Liver (tissue), 9 donors: Measurements from ENCODE around the gene GYPB. TPM values are rescaled to one million over a fixed set of nuclear protein-coding genes. Genes with fewer than 3 reads are reported as not detected.
"Not testable (repeated sequence)": the region's sequence is repeated elsewhere in the genome, so short reads cannot be mapped to it uniquely, and the experiment has no call there.

Source experiments
- DNase-seq: peaks from one replicate; pipeline ENCODE4 v3.0.0-alpha.2; 2017; ENCODE audit warnings: low spot score
- H3K27ac ChIP-seq, 2 donors: one replicate each; pipeline ENCODE4 v1.7.0; 2013; ENCODE audit warnings: inconsistent platforms in 2 of 2, low read length in 2 of 2, control low read depth in 1 of 2, low read depth in 1 of 2, mild to moderate bottlenecking in 1 of 2
- H3K27me3 ChIP-seq, 4 donors: one replicate each; pipeline versions ENCODE4 v1.6.1 to v1.7.0; 2013; ENCODE audit warnings: low read length in 3 of 4, inconsistent platforms in 1 of 4, mild to moderate bottlenecking in 1 of 4, moderate library complexity in 1 of 4; ENCODE audit not compliant: control insufficient read depth in 4 of 4, insufficient read depth in 4 of 4
- H3K36me3 ChIP-seq, 4 donors: one replicate each; pipeline versions ENCODE4 v1.6.1 to v1.7.0; 2013; ENCODE audit warnings: low read length in 3 of 4, mild to moderate bottlenecking in 3 of 4, low read depth in 1 of 4, moderate library complexity in 1 of 4; ENCODE audit not compliant: control insufficient read depth in 4 of 4, insufficient read depth in 3 of 4
- H3K4me1 ChIP-seq, 4 donors: one replicate each; pipeline versions ENCODE4 v1.6.1 to v1.7.0; 2013; ENCODE audit warnings: low read length in 3 of 4, mild to moderate bottlenecking in 3 of 4, moderate library complexity in 1 of 4; ENCODE audit not compliant: control insufficient read depth in 4 of 4, insufficient read depth in 4 of 4
- H3K4me3 ChIP-seq, 3 donors: one replicate each; pipeline versions ENCODE4 v1.6.1 to v1.7.0; 2013; ENCODE audit warnings: low read length in 3 of 3, control low read depth in 1 of 3, low read depth in 1 of 3, mild to moderate bottlenecking in 1 of 3
- H3K9ac ChIP-seq, 2 donors: one replicate each; pipeline ENCODE4 v1.7.0; 2013; ENCODE audit warnings: low read length in 2 of 2, mild to moderate bottlenecking in 2 of 2, moderate library complexity in 2 of 2, control low read depth in 1 of 2, low read depth in 1 of 2
- H3K9me3 ChIP-seq, 4 donors: one replicate each; pipeline versions ENCODE4 v1.6.1 to v1.7.0; 2013; ENCODE audit warnings: low read length in 3 of 4; ENCODE audit not compliant: control insufficient read depth in 4 of 4
- WGBS: extraction: QIAGEN DNeasy Blood & Tissue Kit; methylation state at CpG from one replicate; pipeline ENCODE4 v1.1.7; 2013; 5-methylcytosine and 5-hydroxymethylcytosine counted together
- polyA plus RNA-seq, 2 donors: library from polyadenylated mRNA; stranded (reverse) in 1 of 2; unstranded in 1 of 2; fragments of 200-250 nt in 1 of 2; fragments of >200 nt in 1 of 2; fragmentation: Nextera tagmentation in 1 of 2; extraction: Ambion mirVana in 1 of 2; gene quantifications; one replicate each; pipeline versions ENCODE4 v1.2.1 to v1.2.3, GENCODE V29; 2013 to 2015
- total RNA-seq, 2 donors: library from RNA; depleted of rRNA; stranded (reverse); fragments of >200 nt; gene quantifications; one replicate each; pipeline ENCODE4 v1.2.3, GENCODE V29; 2014
- donor health status: healthy.
- donor health status: healthy.
- donor health status: healthy.
- donor health status: healthy.
- donor health status: healthy.

The GYPB gene
- total and polyA plus RNA-seq, 4 donors = 368 TPM; not detected in 3

DNA sequence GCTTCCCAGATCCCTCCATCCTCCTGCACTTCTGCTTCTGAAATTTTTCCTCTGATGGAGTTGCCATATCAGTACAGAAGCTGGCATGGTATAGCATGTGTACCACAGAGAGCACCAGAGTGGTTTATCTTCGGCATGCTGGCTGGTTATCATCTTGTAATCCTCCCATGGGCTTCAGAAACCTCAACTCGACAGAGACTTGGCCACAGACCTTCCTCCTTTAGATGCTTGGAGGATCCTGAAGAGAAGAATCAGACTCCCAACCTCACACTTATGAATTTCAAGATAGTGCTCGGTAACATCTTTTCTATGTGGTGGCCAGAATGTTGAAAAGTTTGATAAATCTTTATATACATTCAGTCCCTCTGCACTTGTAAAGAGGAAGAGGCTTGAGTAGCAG, 63.9 kb downstream of the GYPB start:
- H3K36me3 ChIP-seq, H3K27ac ChIP-seq, H3K9ac ChIP-seq, H3K27me3 ChIP-seq, H3K4me3 ChIP-seq, H3K9me3 ChIP-seq, H3K4me1 ChIP-seq, DNase-seq: not testable (repeated sequence)
- 66% methylated on average over 3 of the region's 3 CpGs for WGBS

GRCh38 chr4:143951458-143951972, 67.7 kb downstream of the GYPB start:
- not testable (repeated sequence) for H3K9ac ChIP-seq, DNase-seq, H3K9me3 ChIP-seq, H3K4me3 ChIP-seq, H3K27me3 ChIP-seq, H3K4me1 ChIP-seq, H3K27ac ChIP-seq, H3K36me3 ChIP-seq

GRCh38 chr4:143950967-143951366, 68.2 kb downstream of the GYPB start:
- H3K4me3 ChIP-seq, DNase-seq, H3K27ac ChIP-seq, H3K36me3 ChIP-seq, H3K9me3 ChIP-seq, H3K4me1 ChIP-seq, H3K27me3 ChIP-seq, H3K9ac ChIP-seq: not testable (repeated sequence)
- WGBS = 84% methylated on average over 4 of the region's 4 CpGs

- H3K4me1 ChIP-seq, H3K9ac ChIP-seq, H3K27ac ChIP-seq, H3K4me3 ChIP-seq, H3K9me3 ChIP-seq, H3K27me3 ChIP-seq, H3K36me3 ChIP-seq, DNase-seq: not testable (repeated sequence)
- WGBS = 34% methylated on average over 1 of the region's 1 CpG
Observed at GRCh38 chr4:143950185-143950584, 69.0 kb downstream of the GYPB start.

DNA sequence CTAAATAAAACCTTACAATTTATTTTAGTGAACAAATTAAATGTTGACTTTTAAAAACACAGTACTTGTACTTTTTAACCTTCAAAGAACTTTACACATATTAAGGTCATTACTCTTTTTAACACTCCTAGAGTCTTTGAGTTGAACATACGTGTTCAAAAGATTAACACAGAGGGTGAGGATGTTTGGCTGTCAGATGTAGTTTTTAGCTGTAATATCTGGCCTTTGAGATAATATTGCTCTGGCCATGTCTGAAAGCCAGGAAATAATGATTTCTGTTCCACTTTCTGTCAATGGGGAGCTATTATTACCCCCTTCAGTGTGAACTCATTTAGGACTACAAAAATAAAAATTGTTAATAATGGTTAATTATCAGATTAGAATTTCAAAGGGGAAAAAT, 71.7 kb downstream of the GYPB start:
- H3K27ac ChIP-seq, H3K9me3 ChIP-seq, H3K27me3 ChIP-seq, H3K9ac ChIP-seq, H3K4me1 ChIP-seq, H3K4me3 ChIP-seq, DNase-seq, H3K36me3 ChIP-seq: not testable (repeated sequence)
- 64% methylated on average over 1 of the region's 1 CpG for WGBS

Other genes starting within 250 kb of the GYPB start
- gene GYPE, start 113.8 kb downstream of the GYPB start, total RNA-seq = 10 to 100 TPM in 1 of 2 donors, under 1 TPM in 1; 0.08 to 53.9 TPM
- gene GYPE, start 113.8 kb downstream of the GYPB start, polyA plus RNA-seq = under 1 TPM; 0.10 to 0.13 TPM
- 100 to 1,000 TPM in 1 of 2 donors, not detected in 1; 338 TPM for gene GYPA, start 121.3 kb upstream of the GYPB start, total RNA-seq
- not detected for gene GYPA, start 121.3 kb upstream of the GYPB start, polyA plus RNA-seq